Measurements from ENCODE around the gene SORL1. TPM values are rescaled to one million over a fixed set of nuclear protein-coding genes. Genes with fewer than 3 reads are reported as not detected.

Gene SORL1
- total RNA-seq, 1 experiment from 2014 or later = 4.9 TPM

DNA sequence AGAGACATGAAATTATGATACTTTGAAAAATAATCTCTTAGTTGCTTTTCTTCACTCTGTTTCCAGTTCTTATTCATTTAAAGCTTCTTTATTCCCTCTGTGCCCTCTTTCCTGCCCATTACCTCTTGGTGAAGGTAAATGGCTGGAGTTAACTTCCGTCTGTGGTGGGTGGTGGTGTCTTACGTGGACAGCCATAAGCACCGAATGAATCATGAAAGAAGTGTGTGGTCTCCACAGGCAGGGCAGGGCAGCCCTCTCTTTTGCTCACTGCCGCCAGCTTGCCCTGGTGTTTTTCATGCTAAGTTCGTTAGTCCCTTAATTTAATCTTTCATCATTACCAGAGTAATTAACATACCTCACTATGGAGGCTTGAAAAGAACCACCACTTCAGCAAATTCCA is 99.3 kb downstream of the SORL1 start:
- Histone ChIP-seq H3K4me2 (no peak overlapping the region), H2AFZ (no peak overlapping the region), H4K20me1 (ENCODE audit: insufficient read depth) (no peaks in the 10 kb centered on the region), H3K9me2 (ENCODE audit: insufficient read depth) (no peaks in the 10 kb centered on the region), H3K4me3 (no peak overlapping the region), H3K36me3 (ENCODE audit: low read depth) (no peaks in the 10 kb centered on the region), H3K79me2 (ENCODE audit: low read depth) (no peaks in the 10 kb centered on the region), H3K27ac (no peak overlapping the region), H3K4me1 (replicated peaks; ENCODE audit: insufficient read depth) (peaks cover 13% of the 10 kb centered on the region; the same call in 1 of the 2 replicates), H3K27me3 (ENCODE audit: insufficient read depth, low read depth) (peaks cover 54% of the 10 kb centered on the region), H3F3A (ENCODE audit: insufficient read depth, low read depth) (no peaks in the 10 kb centered on the region), H3K9me3 (ENCODE audit: insufficient read depth, low read depth) (no peaks in the 10 kb centered on the region)
- no TSS peak for BruUV-seq (replicated peaks)
- intact Hi-C loops (cut with micrococcal nuclease; ENCODE audit: unreplicated experiment) = loop anchor here (5.0 kb wide), 1 partner anchor 99 kb away; the partner anchor contains the start of genes SORL1 and SORL1-AS1
- TF ChIP-seq EZH2 (IDR thresholded peaks at IDR 0.05; ENCODE audit: low read depth) = no peak
- TF ChIP-seq, protein P1, sequence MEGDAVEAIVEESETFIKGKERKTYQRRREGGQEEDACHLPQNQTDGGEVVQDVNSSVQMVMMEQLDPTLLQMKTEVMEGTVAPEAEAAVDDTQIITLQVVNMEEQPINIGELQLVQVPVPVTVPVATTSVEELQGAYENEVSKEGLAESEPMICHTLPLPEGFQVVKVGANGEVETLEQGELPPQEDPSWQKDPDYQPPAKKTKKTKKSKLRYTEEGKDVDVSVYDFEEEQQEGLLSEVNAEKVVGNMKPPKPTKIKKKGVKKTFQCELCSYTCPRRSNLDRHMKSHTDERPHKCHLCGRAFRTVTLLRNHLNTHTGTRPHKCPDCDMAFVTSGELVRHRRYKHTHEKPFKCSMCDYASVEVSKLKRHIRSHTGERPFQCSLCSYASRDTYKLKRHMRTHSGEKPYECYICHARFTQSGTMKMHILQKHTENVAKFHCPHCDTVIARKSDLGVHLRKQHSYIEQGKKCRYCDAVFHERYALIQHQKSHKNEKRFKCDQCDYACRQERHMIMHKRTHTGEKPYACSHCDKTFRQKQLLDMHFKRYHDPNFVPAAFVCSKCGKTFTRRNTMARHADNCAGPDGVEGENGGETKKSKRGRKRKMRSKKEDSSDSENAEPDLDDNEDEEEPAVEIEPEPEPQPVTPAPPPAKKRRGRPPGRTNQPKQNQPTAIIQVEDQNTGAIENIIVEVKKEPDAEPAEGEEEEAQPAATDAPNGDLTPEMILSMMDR (conservative IDR thresholded peaks at IDR 0.05) = no peak
- POLR2A ChIA-PET (ENCODE audit: unreplicated experiment) = no interaction called here
- CTCF ChIA-PET = interaction anchor here (0.5 kb wide), 1 partner anchor 146 kb away, joined by 4 read pairs; no protein-coding TSS in a partner anchor
- DNase-seq = no peak

GRCh38 chr11:121552154-121552553 is 100.0 kb downstream of the SORL1 start:
- DNase-seq = no peak
- H3K9me3 ChIP-seq (ENCODE audit: insufficient read depth, low read depth) = no peaks in the 10 kb centered on the region
- ChIA-PET POLR2A (ENCODE audit: unreplicated experiment) (no interaction called here), CTCF (no interaction called here)
- no peaks in the 10 kb centered on the region for H4K20me1 ChIP-seq (ENCODE audit: insufficient read depth)
- no peak overlapping the region for H3K4me3 ChIP-seq
- peaks cover 13% of the 10 kb centered on the region; the same call in 1 of the 2 replicates for H3K4me1 ChIP-seq (replicated peaks; ENCODE audit: insufficient read depth)
- H3K27ac ChIP-seq = no peak overlapping the region
- TF ChIP-seq, protein P1 (conservative IDR thresholded peaks at IDR 0.05) = no peak
- TF ChIP-seq EZH2 (IDR thresholded peaks at IDR 0.05; ENCODE audit: low read depth) = no peak
- intact Hi-C loops (cut with micrococcal nuclease; ENCODE audit: unreplicated experiment) = loop anchor here (5.0 kb wide), 1 partner anchor 100 kb away; the partner anchor contains the start of genes SORL1 and SORL1-AS1
- no TSS peak for BruUV-seq (replicated peaks)
- no peak overlapping the region for H3K4me2 ChIP-seq
- H3F3A ChIP-seq (ENCODE audit: insufficient read depth, low read depth) = no peaks in the 10 kb centered on the region
- H3K27me3 ChIP-seq (ENCODE audit: insufficient read depth, low read depth) = peaks cover 61% of the 10 kb centered on the region
- no peak overlapping the region for H2AFZ ChIP-seq
- H3K36me3 ChIP-seq (ENCODE audit: low read depth) = no peaks in the 10 kb centered on the region
- H3K79me2 ChIP-seq (ENCODE audit: low read depth) = no peaks in the 10 kb centered on the region
- H3K9me2 ChIP-seq (ENCODE audit: insufficient read depth) = no peaks in the 10 kb centered on the region

- intact Hi-C loops (cut with micrococcal nuclease; ENCODE audit: unreplicated experiment) = loop anchor here (5.0 kb wide), 1 partner anchor 100 kb away; the partner anchor contains the start of genes SORL1 and SORL1-AS1
- Histone ChIP-seq H3K4me3 (no peak overlapping the region), H3K9me2 (ENCODE audit: insufficient read depth) (no peaks in the 10 kb centered on the region), H3K4me2 (no peak overlapping the region), H3K36me3 (ENCODE audit: low read depth) (no peaks in the 10 kb centered on the region), H4K20me1 (ENCODE audit: insufficient read depth) (no peaks in the 10 kb centered on the region), H3K79me2 (ENCODE audit: low read depth) (no peaks in the 10 kb centered on the region), H3F3A (ENCODE audit: insufficient read depth, low read depth) (no peaks in the 10 kb centered on the region), H3K27me3 (ENCODE audit: insufficient read depth, low read depth) (peaks cover 66% of the 10 kb centered on the region), H3K27ac (no peak overlapping the region), H3K9me3 (ENCODE audit: insufficient read depth, low read depth) (no peaks in the 10 kb centered on the region), H3K4me1 (replicated peaks; ENCODE audit: insufficient read depth) (peaks cover 13% of the 10 kb centered on the region; the same call in 1 of the 2 replicates), H2AFZ (no peak overlapping the region)
- ChIA-PET CTCF (no interaction called here), POLR2A (ENCODE audit: unreplicated experiment) (no interaction called here)
- TF ChIP-seq, protein P1 (conservative IDR thresholded peaks at IDR 0.05) = no peak
- BruUV-seq (replicated peaks) = no TSS peak
- DNase-seq = no peak
Observed at GRCh38 chr11:121552644-121553043, 100.5 kb downstream of the SORL1 start.
